ELF-1 (cell line): ENCODE results near the gene APOBEC3A.

Experiments
- DNase-seq: peaks from one replicate; pipeline ENCODE4 v3.0.0-alpha.2; 2016; ENCODE audit warnings: low read depth, low spot score

The APOBEC3A gene

GRCh38 chr22:38957046-38957770 lies at the start of gene APOBEC3A:
Gene APOBEC3A (plus strand): TSS chr22:38957609. CDS start chr22:38957692, 83 bp downstream.
- no peak for DNase-seq

- no peak for DNase-seq
Measured at GRCh38 chr22:38907767-38908166, 49.6 kb upstream of the APOBEC3A start.

- DNase-seq = no peak
Measured at GRCh38 chr22:38911434-38911833, 46.0 kb upstream of the APOBEC3A start.

GRCh38 chr22:38919631-38920190 lies 37.7 kb upstream of the APOBEC3A start:
- no peak for DNase-seq

- DNase-seq = no peak
Measured at GRCh38 chr22:38921120-38921519, 36.3 kb upstream of the APOBEC3A start.

- DNase-seq = no peak
Measured at GRCh38 chr22:38921806-38922205, 35.6 kb upstream of the APOBEC3A start.

GRCh38 chr22:38923463-38924346 lies 33.7 kb upstream of the APOBEC3A start:
- peak; percentile 41 for DNase-seq

GRCh38 chr22:38924347-38924952 lies 33.0 kb upstream of the APOBEC3A start:
- DNase-seq = no peak

DNA sequence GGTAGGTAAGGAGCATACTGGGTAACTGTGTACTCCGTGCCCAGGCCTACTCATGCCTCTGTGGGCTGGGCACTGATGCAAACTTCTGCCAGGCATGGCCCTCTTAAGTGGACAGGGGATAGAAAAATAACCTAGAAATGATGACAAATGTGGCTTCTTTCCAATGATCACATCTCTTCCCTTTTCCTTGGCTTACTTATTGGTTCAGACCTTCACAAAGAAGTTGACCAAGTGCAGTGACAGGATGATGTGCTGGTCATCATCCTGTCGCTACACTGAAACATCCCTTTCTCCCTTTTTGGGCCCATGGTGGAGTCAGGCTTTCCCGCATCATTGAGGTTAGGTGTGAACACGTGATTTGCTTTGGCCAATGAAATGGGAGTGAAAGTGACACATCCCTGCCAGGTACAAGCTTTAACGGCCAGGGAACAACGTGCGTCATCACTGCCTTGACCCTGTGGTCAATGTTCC lies 31.8 kb upstream of the APOBEC3A start:
- no peak for DNase-seq

GRCh38 chr22:38927033-38927781 lies 30.2 kb upstream of the APOBEC3A start:
- peak; percentile 84 for DNase-seq

- DNase-seq = no peak
Measured at GRCh38 chr22:38930512-38930911, 26.9 kb upstream of the APOBEC3A start.

DNA sequence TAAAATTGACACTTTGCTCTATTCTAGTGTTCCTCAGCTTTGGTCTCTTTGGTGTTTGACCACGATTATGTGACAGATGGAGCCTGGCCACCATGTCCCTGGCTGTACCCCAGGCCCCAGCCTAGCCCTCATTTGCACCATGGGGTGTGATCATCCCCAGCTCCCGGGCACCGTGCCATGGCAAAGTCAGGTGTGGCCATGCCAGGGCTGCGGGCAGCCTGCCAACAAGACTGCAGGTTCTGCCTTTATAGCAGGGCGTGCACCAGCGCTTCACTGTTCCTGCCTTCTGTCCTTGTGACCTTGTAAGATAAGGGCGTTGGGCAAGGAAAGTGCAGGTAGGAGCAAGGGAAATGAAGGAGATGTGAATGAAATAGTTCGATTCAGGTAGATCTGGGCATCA lies 22.4 kb upstream of the APOBEC3A start:
- no peak for DNase-seq

DNA sequence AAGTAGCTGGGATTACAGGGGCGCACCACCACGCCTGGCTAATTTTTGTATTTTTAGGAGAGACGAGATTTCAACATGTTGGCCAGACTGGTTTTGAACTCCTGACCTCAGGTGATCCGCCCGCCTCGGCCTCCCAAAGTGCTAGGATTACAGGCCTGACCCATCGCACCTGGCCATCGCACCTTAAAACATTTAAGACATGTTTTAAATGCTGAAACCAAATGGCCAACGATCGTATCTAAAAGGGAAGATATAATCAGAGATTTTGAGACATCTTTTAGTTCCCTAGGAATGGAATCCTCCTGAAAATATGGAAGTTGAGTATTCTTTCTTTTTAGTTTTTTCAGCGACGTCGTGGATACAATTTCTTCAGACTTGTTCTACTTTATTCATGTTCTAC lies 21.8 kb upstream of the APOBEC3A start:
- no peak for DNase-seq

- DNase-seq = no peak
Measured at GRCh38 chr22:38936562-38936961, 20.8 kb upstream of the APOBEC3A start.

GRCh38 chr22:38937036-38937435 lies 20.4 kb upstream of the APOBEC3A start:
- no peak for DNase-seq

- DNase-seq = no peak
Measured at GRCh38 chr22:38937541-38937940, 19.9 kb upstream of the APOBEC3A start.

DNA sequence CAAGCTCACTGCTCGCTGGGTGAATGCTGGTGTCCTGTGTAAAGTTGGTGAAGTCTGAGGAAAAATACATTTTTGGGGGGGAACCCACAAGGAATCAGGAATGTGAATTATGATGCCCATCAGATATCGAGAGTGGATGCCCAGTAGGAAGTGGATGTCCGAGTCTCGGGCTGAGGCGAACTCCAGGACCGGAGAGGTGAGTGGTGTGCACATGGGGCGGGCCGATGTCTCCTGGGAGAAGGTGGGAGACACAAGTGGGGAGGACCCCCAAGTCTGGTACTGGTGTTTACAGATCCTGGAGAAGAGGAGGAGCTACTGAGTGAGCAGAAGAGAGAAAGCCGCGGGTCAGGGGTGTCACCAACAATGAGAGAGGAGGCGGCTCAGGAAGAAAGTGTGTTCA lies 19.2 kb upstream of the APOBEC3A start:
- DNase-seq = no peak

GRCh38 chr22:38938925-38939324 lies 18.5 kb upstream of the APOBEC3A start:
- DNase-seq = no peak

DNA sequence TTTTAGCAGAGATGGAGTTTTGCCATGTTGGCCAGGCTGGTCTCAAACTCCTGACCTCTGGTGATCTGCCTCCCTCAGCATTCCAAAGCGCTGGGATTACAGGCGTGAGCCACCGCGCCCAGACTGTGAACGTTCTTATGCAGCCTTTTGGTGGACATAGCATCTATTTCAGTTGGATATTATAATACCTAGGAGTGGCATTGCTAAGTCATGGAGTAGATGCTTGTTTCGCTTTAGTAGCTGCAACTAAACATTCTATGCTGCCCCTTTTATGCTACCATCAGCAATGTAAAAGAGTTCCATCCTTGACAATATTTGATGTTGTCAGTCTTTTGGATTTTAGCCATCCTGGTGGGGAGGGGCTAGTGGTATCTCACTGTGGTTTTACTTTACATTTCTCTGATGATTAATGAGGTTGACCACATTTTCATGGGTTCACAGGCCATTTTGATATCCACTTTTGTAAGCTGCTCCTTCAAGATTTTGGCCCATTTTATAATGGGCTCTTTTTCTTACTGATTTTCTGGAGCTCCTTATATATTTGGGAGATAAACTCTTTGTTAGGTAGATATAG lies 16.5 kb upstream of the APOBEC3A start:
- DNase-seq = no peak

- no peak for DNase-seq
Measured at GRCh38 chr22:38941488-38941987, 15.9 kb upstream of the APOBEC3A start.

- no peak for DNase-seq
Measured at GRCh38 chr22:38942702-38943101, 14.7 kb upstream of the APOBEC3A start.
